Smooth muscle cell (in vitro differentiated cells): ENCODE measurements around the gene UNCX. TPM values are rescaled to one million over a fixed set of nuclear protein-coding genes. Genes with fewer than 3 reads are reported as not detected.

Source experiments
- DNase-seq: peaks from one replicate; lab custom pipeline; 2025; ENCODE audit not compliant: unreplicated experiment; lab: John Stamatoyannopoulos, UW
- H2AFZ ChIP-seq: fragments of 200-600 bp; sonication (generic); 2 replicates; pipeline ENCODE4 v1.6.0; 2016; ENCODE audit warnings: antibody characterized with exemption, low read depth, mild to moderate bottlenecking
- H3F3A ChIP-seq: fragments of 200-600 bp; sonication (generic); 2 replicates; pipeline ENCODE4 v1.6.0; 2017; ENCODE audit warnings: antibody characterized with exemption, low read depth
- H3K27ac ChIP-seq: fragments of 200-600 bp; sonication (generic); 2 replicates; pipeline ENCODE4 v1.5.1; 2016; ENCODE audit warnings: low read depth, mild to moderate bottlenecking
- H3K27me3 ChIP-seq: fragments of 200-600 bp; sonication (generic); 2 replicates; pipeline ENCODE4 v1.6.1; 2016; ENCODE audit warnings: low read depth, mild to moderate bottlenecking
- H3K36me3 ChIP-seq: fragments of 200-600 bp; sonication (generic); 2 replicates; pipeline ENCODE4 v1.5.1; 2016; ENCODE audit warnings: low read depth
- H3K4me1 ChIP-seq: fragments of 200-600 bp; sonication (generic); 2 replicates; pipeline ENCODE4 v1.5.1; 2016; ENCODE audit warnings: low read depth
- H3K4me2 ChIP-seq: fragments of 200-600 bp; sonication (generic); 2 replicates; pipeline ENCODE4 v1.6.0; 2016; ENCODE audit warnings: mild to moderate bottlenecking
- H3K4me3 ChIP-seq: fragments of 200-600 bp; sonication (generic); 2 replicates; pipeline ENCODE4 v1.5.1; 2016; ENCODE audit warnings: mild to moderate bottlenecking
- H3K79me2 ChIP-seq: fragments of 200-600 bp; sonication (generic); 2 replicates; pipeline ENCODE4 v1.6.0; 2016; ENCODE audit warnings: low read depth, mild to moderate bottlenecking
- H3K9ac ChIP-seq: fragments of 200-600 bp; sonication (generic); 2 replicates; pipeline ENCODE4 v1.6.0; 2016; ENCODE audit warnings: low read depth
- H3K9me3 ChIP-seq: fragments of 200-600 bp; sonication (generic); replicated peaks from 2 replicates; pipeline ENCODE4 v1.5.1; 2016; ENCODE audit warnings: low read depth
- H4K20me1 ChIP-seq: fragments of 200-600 bp; sonication (generic); 2 replicates; pipeline ENCODE4 v1.6.0; 2016; ENCODE audit warnings: low read depth
- WGBS: methylation state at CpG from one replicate; pipeline ENCODE4 v1.1.7; 2016; ENCODE audit warnings: low lambda C conversion rate; 5-methylcytosine and 5-hydroxymethylcytosine counted together
- polyA plus RNA-seq: library from polyadenylated mRNA; unstranded; fragments of >200 nt; fragmentation: Nextera tagmentation; extraction: Ambion mirVana; gene quantifications from 2 replicates; pipeline ENCODE4 v1.2.1, GENCODE V29; 2016
- total RNA-seq: library from RNA; depleted of rRNA; stranded (reverse); fragments of >200 nt; gene quantifications from 2 replicates; pipeline ENCODE4 v1.2.3, GENCODE V29; 2014
- TF ChIP-seq, protein P1 (sequence below): fragments of 200-600 bp; sonication (generic); IDR thresholded peaks from 2 replicates; pipeline ENCODE4 v1.5.1; 2017; ENCODE audit warnings: borderline replicate concordance, mild to moderate bottlenecking, antibody characterized with exemption; ENCODE audit not compliant: insufficient read depth, poor library complexity, severe bottlenecking

Gene UNCX
- total and polyA plus RNA-seq, 2 experiments from 2014 or later = not detected

DNA sequence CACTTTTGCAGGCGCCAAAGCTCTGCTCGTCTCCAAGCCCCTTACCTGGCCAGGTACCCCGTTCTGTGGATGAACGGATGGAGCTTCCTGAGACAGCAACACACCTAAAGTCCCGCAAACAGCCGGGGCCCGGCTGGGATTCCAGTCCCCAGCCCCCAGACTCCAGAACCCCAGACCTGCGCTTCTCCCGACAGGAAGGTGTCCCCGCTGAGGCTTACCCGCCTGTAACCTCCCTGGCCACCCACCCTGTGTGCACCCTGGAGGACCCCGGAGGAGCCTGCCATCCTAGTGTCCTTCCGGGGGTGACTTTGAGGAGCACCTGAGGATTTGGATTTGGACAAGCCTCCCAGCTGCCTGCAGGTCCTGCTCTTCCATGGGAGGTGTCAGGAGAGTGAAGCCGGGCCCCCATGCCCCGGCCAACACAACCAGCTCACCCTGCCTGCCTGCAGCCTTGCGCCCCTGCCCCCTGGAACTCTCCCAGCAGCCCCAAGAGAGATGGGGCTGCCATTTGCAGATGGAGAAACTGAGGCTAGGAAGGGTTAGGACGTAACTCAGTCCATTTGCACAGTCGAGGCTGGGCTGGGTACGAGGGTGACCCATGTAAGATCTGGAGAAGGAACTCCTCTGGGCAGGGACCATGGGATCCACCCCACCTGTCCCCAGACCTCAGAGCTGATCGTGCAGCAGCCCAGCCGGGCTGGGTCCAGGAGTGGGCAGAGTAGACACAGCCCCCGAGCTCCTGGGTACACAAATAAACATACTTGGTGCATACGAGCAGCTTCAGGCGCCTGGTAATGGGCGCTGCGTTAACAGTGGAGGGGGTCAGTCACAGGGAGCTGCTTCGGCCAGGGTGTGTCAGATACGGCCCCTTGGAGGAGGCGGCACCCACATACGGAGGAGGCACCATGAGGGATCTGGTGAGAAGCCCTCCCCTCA is 31.9 kb downstream of the UNCX start:
- H3K36me3 ChIP-seq = no peaks in the 10 kb centered on the region
- peaks cover 47% of the 10 kb centered on the region for H3K27me3 ChIP-seq
- TF ChIP-seq, protein P1, sequence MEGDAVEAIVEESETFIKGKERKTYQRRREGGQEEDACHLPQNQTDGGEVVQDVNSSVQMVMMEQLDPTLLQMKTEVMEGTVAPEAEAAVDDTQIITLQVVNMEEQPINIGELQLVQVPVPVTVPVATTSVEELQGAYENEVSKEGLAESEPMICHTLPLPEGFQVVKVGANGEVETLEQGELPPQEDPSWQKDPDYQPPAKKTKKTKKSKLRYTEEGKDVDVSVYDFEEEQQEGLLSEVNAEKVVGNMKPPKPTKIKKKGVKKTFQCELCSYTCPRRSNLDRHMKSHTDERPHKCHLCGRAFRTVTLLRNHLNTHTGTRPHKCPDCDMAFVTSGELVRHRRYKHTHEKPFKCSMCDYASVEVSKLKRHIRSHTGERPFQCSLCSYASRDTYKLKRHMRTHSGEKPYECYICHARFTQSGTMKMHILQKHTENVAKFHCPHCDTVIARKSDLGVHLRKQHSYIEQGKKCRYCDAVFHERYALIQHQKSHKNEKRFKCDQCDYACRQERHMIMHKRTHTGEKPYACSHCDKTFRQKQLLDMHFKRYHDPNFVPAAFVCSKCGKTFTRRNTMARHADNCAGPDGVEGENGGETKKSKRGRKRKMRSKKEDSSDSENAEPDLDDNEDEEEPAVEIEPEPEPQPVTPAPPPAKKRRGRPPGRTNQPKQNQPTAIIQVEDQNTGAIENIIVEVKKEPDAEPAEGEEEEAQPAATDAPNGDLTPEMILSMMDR = no peak
- 84% methylated on average over 29 of the region's 30 CpGs for WGBS
- no peaks in the 10 kb centered on the region for H3K4me1 ChIP-seq
- no peak overlapping the region for H2AFZ ChIP-seq
- H3K27ac ChIP-seq = no peak overlapping the region
- H3K79me2 ChIP-seq = no peaks in the 10 kb centered on the region
- no peaks in the 10 kb centered on the region for H4K20me1 ChIP-seq
- no peak overlapping the region for H3K4me2 ChIP-seq
- H3F3A ChIP-seq = no peaks in the 10 kb centered on the region
- H3K4me3 ChIP-seq = no peak overlapping the region
- no peaks in the 10 kb centered on the region for H3K9me3 ChIP-seq
- no peak overlapping the region for H3K9ac ChIP-seq
- DNase-seq = no peak

DNA sequence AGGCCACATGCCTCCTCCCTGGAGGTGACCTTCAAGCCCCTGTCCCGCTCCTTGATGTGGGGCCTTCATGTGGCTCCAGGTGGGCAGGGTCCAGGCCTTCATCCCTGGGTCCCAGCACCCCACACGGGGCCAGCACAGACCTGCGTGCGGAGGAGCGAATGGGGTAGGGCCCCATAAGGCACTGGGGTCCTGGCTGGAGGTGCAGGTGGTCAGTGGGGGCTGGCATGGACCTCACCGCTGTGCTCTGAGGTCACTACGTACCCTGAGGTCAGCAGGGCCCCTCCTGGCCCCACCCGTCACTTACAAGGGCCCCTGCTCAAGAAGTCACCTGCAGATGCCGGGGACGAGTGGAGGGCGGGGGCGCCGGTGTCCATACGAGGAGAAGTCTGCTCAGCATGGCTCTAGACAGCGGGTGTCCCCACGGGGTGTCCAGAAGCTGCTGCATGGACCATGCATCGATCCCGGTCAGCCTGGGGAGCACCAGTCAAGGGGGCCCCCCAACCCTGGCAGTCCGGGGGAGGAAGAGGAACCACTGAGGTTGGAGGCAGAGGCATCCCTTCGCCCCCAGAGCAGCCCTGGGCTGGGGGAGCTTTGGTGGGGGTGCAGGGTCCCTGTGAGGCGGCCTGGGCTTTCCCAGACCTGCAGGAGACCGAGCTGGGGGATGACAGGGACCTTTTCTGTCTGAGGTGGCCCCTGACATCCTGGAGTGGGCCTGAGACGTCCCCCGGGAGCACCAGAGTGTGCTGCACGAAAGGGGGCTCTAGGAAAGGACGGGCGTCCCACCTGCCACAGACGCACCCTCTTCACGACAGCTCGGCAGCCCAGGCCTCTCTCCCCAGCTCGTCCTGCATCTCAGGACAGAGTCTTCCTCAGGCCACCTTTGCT is 34.6 kb downstream of the UNCX start:
- no peaks in the 10 kb centered on the region for H3K4me1 ChIP-seq
- H3F3A ChIP-seq = no peaks in the 10 kb centered on the region
- no peak overlapping the region for H2AFZ ChIP-seq
- H3K4me3 ChIP-seq = no peak overlapping the region
- no peak overlapping the region for H3K4me2 ChIP-seq
- H3K79me2 ChIP-seq = no peaks in the 10 kb centered on the region
- no peaks in the 10 kb centered on the region for H4K20me1 ChIP-seq
- 87% methylated on average over 31 of the region's 31 CpGs for WGBS
- TF ChIP-seq, protein P1 = no peak
- H3K36me3 ChIP-seq = no peaks in the 10 kb centered on the region
- H3K27ac ChIP-seq = no peak overlapping the region
- H3K27me3 ChIP-seq = peaks cover 42% of the 10 kb centered on the region
- DNase-seq = no peak
- no peaks in the 10 kb centered on the region for H3K9me3 ChIP-seq
- no peak overlapping the region for H3K9ac ChIP-seq

DNA sequence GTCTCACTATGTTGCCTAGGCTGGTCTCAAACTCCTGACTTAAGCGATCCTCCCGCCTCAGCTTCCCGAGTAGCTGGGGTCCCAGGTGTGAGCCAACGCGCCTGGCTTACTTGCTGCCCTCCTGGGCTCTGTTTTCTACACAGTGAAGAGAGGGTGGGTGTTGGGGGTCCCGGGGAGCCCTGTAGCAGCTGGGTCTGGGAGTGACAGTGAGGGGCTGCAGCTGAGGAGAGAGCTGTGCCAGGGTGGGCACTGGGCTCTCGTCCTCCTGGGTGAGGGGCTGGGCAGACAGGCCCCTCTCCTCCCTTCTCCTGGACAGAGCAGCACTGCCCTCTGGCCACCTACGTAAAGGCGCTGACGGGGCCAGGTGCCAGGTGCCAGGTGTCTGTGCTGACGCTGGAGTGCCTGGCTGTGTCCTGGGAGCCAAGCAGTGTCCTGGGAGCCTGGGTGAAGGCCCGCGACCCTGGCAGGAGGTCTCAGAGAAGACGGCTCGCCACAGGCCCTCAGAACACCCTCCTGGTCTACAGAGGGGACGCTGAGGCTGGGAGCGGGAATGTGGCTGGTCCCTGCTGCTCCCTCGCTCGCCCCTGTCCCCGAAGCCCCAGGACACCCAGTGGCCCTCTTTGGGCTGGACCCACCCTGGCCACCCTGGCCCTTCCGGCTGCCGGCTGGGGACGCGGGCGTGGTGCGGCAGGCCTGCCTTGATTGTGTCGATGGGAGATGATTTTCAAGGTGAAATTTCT is 35.6 kb downstream of the UNCX start:
- Histone ChIP-seq H3K79me2 (no peaks in the 10 kb centered on the region), H3K27ac (no peak overlapping the region), H3K4me1 (no peaks in the 10 kb centered on the region), H3K27me3 (peaks cover 40% of the 10 kb centered on the region), H3F3A (no peaks in the 10 kb centered on the region), H3K9me3 (no peaks in the 10 kb centered on the region), H3K36me3 (no peaks in the 10 kb centered on the region), H3K9ac (no peak overlapping the region), H4K20me1 (no peaks in the 10 kb centered on the region), H2AFZ (no peak overlapping the region), H3K4me3 (no peak overlapping the region), H3K4me2 (no peak overlapping the region)
- DNase-seq = no peak
- TF ChIP-seq, protein P1 = no peak
- WGBS = 84% methylated on average over 27 of the region's 27 CpGs
